GM13977 (cell line): ENCODE measurements around the gene LMTK2.
A peak's percentile ranks its signal among the peaks of the same experiment; 100 is the strongest.

Source experiments
- DNase-seq: peaks from one replicate; pipeline ENCODE4 v3.0.0; 2012; ENCODE audit warnings: low spot score
- CTCF ChIP-seq: IDR thresholded peaks from 2 replicates; pipeline ENCODE4 v1.5.1; 2012; ENCODE audit warnings: mild to moderate bottlenecking, control low read depth; ENCODE audit not compliant: insufficient read depth; ENCODE audit errors: extremely low read depth, missing control alignments
- in situ Hi-C: fragments of 300-500 bp; cut with MboI; formaldehyde crosslinking; loops from one replicate; pipeline ENCODE4 v1.12.0; 2022; ENCODE audit warnings: low sequenced_read_pairs, low pct_unique_long_range_greater_than_20kb, mixed read lengths, inconsistent platforms; ENCODE audit not compliant: unreplicated experiment

The LMTK2 gene

GRCh38 chr7:98203261-98203963 is 96.8 kb downstream of the LMTK2 start:
- DNase-seq: peak; percentile 87
- in situ Hi-C loops: no loop called here
- TF ChIP-seq CTCF: no peak

- TF ChIP-seq CTCF: no peak
- in situ Hi-C loops: no loop called here
- DNase-seq: no peak
Measured at GRCh38 chr7:98203964-98204605, 97.4 kb downstream of the LMTK2 start.

GRCh38 chr7:98204670-98205069 is 98.0 kb downstream of the LMTK2 start:
- DNase-seq: peak; percentile 5
- no peak for TF ChIP-seq CTCF
- in situ Hi-C loops: no loop called here

GRCh38 chr7:98205162-98205845 is 98.6 kb downstream of the LMTK2 start:
- no peak for TF ChIP-seq CTCF
- DNase-seq: no peak
- in situ Hi-C loops: no loop called here

- no peak for DNase-seq
- no peak for TF ChIP-seq CTCF
- in situ Hi-C loops: no loop called here
Measured at GRCh38 chr7:98206451-98207330, 100.0 kb downstream of the LMTK2 start.
